ENCODE data around the gene EXOSC1. TPM values are rescaled to one million over a fixed set of nuclear protein-coding genes. Genes with fewer than 3 reads are reported as not detected.
"Not testable (repeated sequence)": the region's sequence is repeated elsewhere in the genome, so short reads cannot be mapped to it uniquely, and the experiment has no call there.

Gene EXOSC1
- total RNA-seq, 1 donor from 2014 or later, result 30.8 TPM

GRCh38 chr10:97407952-97408248 lies 37.9 kb downstream of the EXOSC1 start:
- no peak for ATAC-seq

- peak; percentile 84 for ATAC-seq
These were observed 38.4 kb downstream of the EXOSC1 start for GRCh38 chr10:97407211-97407951.

GRCh38 chr10:97406483-97406882 lies 39.3 kb downstream of the EXOSC1 start:
- not testable (repeated sequence) for ATAC-seq

- ATAC-seq, result no peak
These were observed 39.7 kb downstream of the EXOSC1 start for GRCh38 chr10:97406064-97406463.

- ATAC-seq, result no peak
These were observed 41.8 kb downstream of the EXOSC1 start for GRCh38 chr10:97404044-97404443.

- no peak for ATAC-seq
These were observed 44.3 kb downstream of the EXOSC1 start for GRCh38 chr10:97401455-97401919.

GRCh38 chr10:97400665-97401454 lies 44.9 kb downstream of the EXOSC1 start, which contains the start of gene RRP12:
TSS of gene RRP12 (minus strand) at chr10:97401340. CDS start at chr10:97401231, 109 bp downstream.
- ATAC-seq, result peak; percentile 95

GRCh38 chr10:97399843-97400545 lies 45.8 kb downstream of the EXOSC1 start:
- ATAC-seq, result peak; percentile 75

- ATAC-seq, result no peak
These were observed 49.8 kb downstream of the EXOSC1 start for GRCh38 chr10:97396056-97396455.

GRCh38 chr10:97393034-97393573 lies 52.7 kb downstream of the EXOSC1 start:
- ATAC-seq, result no peak

GRCh38 chr10:97390091-97390490 lies 55.7 kb downstream of the EXOSC1 start:
- peak; percentile 34 for ATAC-seq

GRCh38 chr10:97388152-97388551 lies 57.7 kb downstream of the EXOSC1 start:
- no peak for ATAC-seq

Other genes with a start within 250 kb of the EXOSC1 start
- 10.1 TPM for gene ARHGAP19, start 153.4 kb downstream of the EXOSC1 start, total RNA-seq
- 1.6 TPM for gene FRAT1, start 126.7 kb downstream of the EXOSC1 start, total RNA-seq
- 8.4 TPM for gene FRAT2, start 111.3 kb downstream of the EXOSC1 start, total RNA-seq
- gene RRP12, start 44.7 kb downstream of the EXOSC1 start, total RNA-seq, result 25.8 TPM
- gene PGAM1, start 19.8 kb downstream of the EXOSC1 start, total RNA-seq, result 324 TPM
- gene ZDHHC16, start 169 bp upstream of the EXOSC1 start, total RNA-seq, result 23.0 TPM
- 44.0 TPM for gene MMS19, start 52.4 kb upstream of the EXOSC1 start, total RNA-seq
- 5.1 TPM for gene UBTD1, start 52.9 kb upstream of the EXOSC1 start, total RNA-seq
- gene ANKRD2, start 126.8 kb upstream of the EXOSC1 start, total RNA-seq, result 0.56 TPM
- 1.7 TPM for gene HOGA1, start 138.4 kb upstream of the EXOSC1 start, total RNA-seq
- 0.16 TPM for gene C10orf62, start 143.7 kb upstream of the EXOSC1 start, total RNA-seq
- gene MORN4, start 187.5 kb upstream of the EXOSC1 start, total RNA-seq, result 1.9 TPM
- gene PI4K2A, start 194.7 kb upstream of the EXOSC1 start, total RNA-seq, result 13.0 TPM
- gene AVPI1, start 241.2 kb upstream of the EXOSC1 start, total RNA-seq, result 6.8 TPM